Muscle of arm (tissue), 12 donors: ENCODE measurements around the gene FGD5. TPM values are rescaled to one million over a fixed set of nuclear protein-coding genes. Genes with fewer than 3 reads are reported as not detected.

ENCODE experiments used
- DNase-seq: peaks from one replicate; pipeline ENCODE4 v3.0.0-alpha.2; 2013
- polyA plus RNA-seq, 12 donors: library from polyadenylated mRNA; unstranded; fragments of 120-200 nt; gene quantifications; one replicate each; pipeline ENCODE4 v1.2.1, GENCODE V29; 2013; ENCODE audit not compliant: insufficient read length in 12 of 12

FGD5 gene
- polyA plus RNA-seq, 12 donors, result 16.1 to 26.3 (median 19.6) TPM; not detected in 1

GRCh38 chr3:14925729-14926591 lies 107.2 kb downstream of the FGD5 start:
- DNase-seq, result peak; percentile 61

- DNase-seq, result no peak
These were observed 107.8 kb downstream of the FGD5 start for GRCh38 chr3:14926592-14926991.

- no peak for DNase-seq
These were observed 108.5 kb downstream of the FGD5 start for GRCh38 chr3:14927308-14927707.

GRCh38 chr3:14929310-14930074 lies 110.7 kb downstream of the FGD5 start:
- DNase-seq, result no peak

- no peak for DNase-seq
These were observed 115.2 kb downstream of the FGD5 start for GRCh38 chr3:14933820-14934425.

GRCh38 chr3:14935592-14936345 lies 117.0 kb downstream of the FGD5 start:
- DNase-seq, result no peak

GRCh38 chr3:14938954-14939353 lies 120.2 kb downstream of the FGD5 start:
- no peak for DNase-seq

GRCh38 chr3:14941871-14942270 lies 123.1 kb downstream of the FGD5 start:
- no peak for DNase-seq

- DNase-seq, result no peak
These were observed 124.3 kb downstream of the FGD5 start for GRCh38 chr3:14943042-14943441.

GRCh38 chr3:14946236-14946635 lies 127.5 kb downstream of the FGD5 start:
- DNase-seq, result no peak

GRCh38 chr3:14946739-14947099 lies 128.0 kb downstream of the FGD5 start:
- no peak for DNase-seq

- DNase-seq, result peak; percentile 73
These were observed 128.5 kb downstream of the FGD5 start, which contains the start of gene NR2C2 for GRCh38 chr3:14947100-14947885. Gene NR2C2, plus strand, starts transcription at chr3:14947583. Its CDS starts 56,332 bp downstream, at chr3:15003915.

- DNase-seq, result peak; percentile 99
These were observed 129.3 kb downstream of the FGD5 start for GRCh38 chr3:14947886-14948608.

GRCh38 chr3:14948609-14949038 lies 129.9 kb downstream of the FGD5 start:
- peak; percentile 14 for DNase-seq

- DNase-seq, result no peak
These were observed 130.4 kb downstream of the FGD5 start for GRCh38 chr3:14949126-14949525.

GRCh38 chr3:14950274-14950673 lies 131.5 kb downstream of the FGD5 start:
- DNase-seq, result no peak

- no peak for DNase-seq
These were observed 138.4 kb downstream of the FGD5 start for GRCh38 chr3:14957153-14957552.

GRCh38 chr3:14957925-14958324 lies 139.2 kb downstream of the FGD5 start:
- no peak for DNase-seq

- no peak for DNase-seq
These were observed 140.7 kb downstream of the FGD5 start for GRCh38 chr3:14959359-14959943.

GRCh38 chr3:14962762-14963161 lies 144.0 kb downstream of the FGD5 start:
- DNase-seq, result no peak
